ENCODE data around the gene BTBD10.
"Not testable (repeated sequence)": the region's sequence is repeated elsewhere in the genome, so short reads cannot be mapped to it uniquely, and the experiment has no call there.

BTBD10 gene

DNA sequence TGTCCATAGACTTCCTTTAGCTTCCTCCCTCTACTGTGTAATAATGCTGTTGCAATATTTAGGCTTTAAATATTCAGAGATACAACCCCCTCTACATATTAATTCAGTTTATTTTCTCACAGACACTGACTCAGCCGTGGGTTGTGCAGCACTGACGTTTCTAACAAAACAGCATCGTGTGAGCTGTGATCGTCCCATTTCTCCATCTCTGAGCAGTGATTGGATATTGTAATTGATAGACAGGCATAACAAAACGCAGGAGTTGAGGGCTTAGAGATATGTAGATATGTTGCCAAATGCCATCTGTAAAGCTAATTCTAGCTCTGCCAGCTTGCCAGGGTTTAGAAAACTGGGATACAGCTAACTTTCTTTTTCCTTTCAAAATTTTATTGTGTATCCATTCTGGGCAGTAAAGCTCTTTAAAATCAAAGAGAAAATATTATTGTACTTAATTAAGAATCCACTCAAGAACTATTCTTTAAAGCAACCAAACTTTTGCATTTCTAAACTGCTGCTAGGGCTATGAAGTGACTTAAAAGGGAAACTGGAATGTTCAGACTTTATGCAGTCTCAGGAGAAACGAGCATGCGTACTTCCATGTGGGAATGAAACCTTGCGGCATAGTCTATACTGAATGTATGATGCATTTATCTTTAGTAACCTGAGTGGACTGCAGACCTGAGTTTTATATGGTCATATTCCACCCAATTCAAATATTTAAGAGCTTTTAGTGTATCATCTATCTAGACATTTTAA is 22.7 kb downstream of the BTBD10 start:
- no peak for DNase-seq (ENCODE audit: low read depth in 2 of 2, low spot score in 1 of 2)

DNA sequence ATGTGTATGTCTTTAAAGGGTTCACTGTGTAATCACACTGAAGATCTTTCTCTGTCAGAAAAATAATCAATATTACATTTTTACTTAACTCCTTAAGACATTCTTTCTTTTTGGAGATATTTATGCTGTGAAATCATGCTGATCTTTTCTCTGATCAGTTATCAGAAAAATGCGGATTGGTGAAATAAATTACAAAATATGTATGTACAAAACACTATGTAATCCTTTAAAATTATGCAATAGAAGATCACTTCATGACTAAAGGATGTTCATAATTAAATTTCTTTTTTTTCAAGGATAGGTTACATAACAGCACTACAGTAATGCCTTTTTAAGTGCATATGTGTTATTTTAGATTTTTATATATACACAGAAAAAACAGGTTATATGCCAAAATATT is 24.7 kb downstream of the BTBD10 start:
- no peak for DNase-seq (ENCODE audit: low read depth in 2 of 2, low spot score in 1 of 2)

DNA sequence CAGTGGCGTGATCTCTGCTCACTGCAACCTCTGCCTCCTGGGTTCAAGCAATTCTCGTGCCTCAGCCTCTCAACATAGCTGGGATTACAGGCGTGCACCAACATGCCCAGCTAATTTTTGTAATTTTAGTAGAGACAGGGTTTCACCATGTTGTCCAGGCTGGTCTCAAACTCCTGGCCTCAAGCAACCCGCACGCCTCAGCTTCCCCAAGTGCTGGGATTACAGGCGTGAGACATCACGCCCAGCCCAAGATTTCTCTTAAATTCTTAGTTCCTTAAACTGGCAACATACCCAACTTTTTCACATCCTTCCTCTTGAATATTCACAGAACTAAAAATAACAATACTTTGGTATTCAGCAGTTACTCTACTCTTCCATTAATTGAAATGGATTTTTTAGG is 26.2 kb downstream of the BTBD10 start:
- not testable (repeated sequence) for DNase-seq (ENCODE audit: low read depth in 2 of 2, low spot score in 1 of 2)

DNA sequence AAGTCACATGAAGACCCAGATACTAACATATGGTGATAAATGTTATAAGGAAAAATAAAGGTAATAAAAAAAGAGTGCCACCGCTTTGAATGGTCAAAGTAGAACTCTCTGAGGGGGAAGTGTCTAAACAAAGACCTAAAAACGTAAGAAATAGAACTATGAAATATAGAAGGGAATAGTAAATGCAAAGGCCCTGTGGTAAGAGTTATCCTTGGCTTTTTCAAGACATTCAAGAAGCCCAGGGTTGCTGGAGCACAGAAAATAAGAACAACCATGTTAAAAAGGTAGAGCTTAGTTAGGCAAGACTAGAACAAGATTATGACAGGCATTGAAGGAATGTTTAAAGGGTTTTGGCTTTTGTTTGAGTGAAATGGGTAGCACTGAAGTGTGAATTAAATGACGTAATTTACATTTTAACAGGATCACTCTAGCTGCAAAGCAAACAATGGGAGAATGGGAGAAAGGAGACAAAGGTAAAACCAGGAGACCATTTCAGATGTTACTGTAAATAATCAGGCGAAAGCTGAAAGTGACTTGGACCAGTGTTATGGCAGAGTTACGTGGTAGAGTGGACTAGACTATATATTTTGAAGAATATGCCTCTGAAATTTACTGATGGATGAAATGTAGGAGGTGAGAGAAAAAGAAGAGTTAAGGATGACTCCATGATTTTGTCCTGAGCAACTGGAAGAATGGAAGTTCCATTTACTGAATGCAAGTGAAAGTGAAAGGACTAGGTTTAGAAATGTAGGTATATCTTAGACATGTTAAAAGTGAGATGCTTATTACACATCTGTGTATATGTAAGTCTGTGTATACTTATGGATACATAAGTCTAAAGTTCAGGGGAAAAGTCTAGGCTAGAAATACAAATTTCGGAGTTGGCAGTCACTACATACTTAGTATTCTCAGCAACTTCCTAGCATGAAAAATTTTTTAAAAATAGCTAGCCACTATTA is 28.5 kb downstream of the BTBD10 start:
- DNase-seq (ENCODE audit: low read depth in 2 of 2, low spot score in 1 of 2), result no peak

DNA sequence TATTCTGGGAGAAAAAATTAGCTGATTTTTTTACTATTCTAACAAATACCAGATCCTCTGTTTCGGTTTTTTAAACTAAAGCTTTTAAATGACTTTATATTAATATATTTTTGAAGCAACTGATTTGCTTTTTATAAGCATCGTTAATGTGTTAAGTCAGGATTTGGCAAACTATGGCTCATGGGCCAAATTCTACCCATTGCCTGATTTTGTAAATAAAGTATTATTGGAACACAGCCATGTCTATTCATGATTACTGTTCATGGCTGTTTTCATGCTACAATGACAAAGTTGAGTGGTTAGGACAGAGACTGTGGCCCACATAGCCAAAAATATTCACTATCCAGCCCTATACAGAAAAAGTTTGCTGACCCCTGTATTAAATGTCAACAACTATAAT is 29.6 kb downstream of the BTBD10 start:
- DNase-seq (ENCODE audit: low read depth in 2 of 2, low spot score in 1 of 2), result no peak

DNA sequence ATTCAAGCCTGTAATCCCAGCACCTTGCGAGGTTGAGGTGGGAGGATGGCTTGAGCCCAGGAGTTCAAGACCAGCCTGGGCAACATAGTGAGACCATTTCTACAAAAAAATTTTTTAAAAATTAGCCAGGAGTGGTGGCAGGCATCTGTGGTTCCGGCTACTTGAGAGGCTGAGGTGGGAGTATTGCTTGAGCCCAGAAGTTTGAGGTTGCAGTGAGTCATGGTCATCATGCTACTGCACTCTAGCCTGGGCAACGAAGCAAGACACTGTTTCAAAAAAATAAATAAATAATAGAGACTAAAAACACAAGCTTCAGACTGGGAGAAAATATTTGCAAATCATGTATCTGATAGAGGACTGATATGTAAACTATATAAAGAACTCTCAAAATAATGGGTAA is 33.2 kb downstream of the BTBD10 start:
- DNase-seq (ENCODE audit: low read depth in 2 of 2, low spot score in 1 of 2), result no peak

DNA sequence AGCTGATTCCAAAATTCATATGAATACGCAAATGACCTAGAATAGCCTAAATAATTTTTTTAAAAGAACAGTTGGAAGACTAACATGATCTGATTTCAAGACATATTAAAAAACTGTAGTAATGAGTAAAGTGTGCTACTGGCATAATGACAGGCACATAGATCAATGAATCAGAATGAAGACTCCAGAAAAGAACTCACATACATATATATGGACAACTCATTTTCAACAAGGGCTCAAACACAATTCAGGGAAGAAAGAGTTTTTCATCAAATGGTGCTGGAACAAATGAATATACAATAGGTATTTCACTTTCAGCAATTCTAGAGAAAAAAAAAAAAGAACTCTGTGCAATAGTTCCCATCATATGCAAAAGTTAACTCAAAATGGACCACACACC is 33.7 kb downstream of the BTBD10 start:
- DNase-seq (ENCODE audit: low read depth in 2 of 2, low spot score in 1 of 2), result no peak

DNA sequence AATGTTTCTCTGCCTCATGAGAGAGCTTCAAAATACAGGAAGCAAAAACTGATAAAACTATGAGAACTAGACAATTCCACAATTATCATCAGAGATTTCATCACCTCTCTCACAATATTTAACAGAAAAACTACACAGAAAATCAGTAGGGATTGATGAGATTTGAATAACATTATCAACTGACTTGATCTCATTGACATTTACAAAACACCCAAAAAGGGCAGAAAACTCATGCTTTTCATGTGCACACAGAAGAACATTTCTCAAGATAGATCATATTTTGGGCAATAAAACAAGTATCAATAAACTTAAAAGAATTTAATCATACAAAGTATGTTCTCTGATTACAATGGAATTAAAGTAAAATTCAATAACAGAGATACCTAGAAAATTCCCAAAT is 35.6 kb downstream of the BTBD10 start:
- no peak for DNase-seq (ENCODE audit: low read depth in 2 of 2, low spot score in 1 of 2)

DNA sequence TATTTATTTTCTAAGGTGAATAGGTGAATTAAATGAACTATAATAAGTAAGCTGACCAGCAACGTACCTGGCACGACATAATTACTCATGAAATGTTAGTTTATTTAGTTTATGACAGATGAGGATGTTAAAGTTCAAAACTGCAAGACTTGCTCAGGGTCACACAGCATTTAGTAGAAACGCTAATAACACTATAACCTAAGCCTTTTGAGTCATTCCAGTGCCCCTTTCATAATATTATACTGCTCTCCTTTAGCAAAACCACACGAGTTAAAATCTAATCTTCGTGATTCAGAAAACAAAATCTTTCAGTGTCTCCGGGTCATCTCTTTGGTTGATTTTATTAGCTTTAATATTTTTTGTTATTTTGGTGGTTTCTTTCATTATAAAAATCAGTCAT is 39.6 kb downstream of the BTBD10 start:
- no peak for DNase-seq (ENCODE audit: low read depth in 2 of 2, low spot score in 1 of 2)

DNA sequence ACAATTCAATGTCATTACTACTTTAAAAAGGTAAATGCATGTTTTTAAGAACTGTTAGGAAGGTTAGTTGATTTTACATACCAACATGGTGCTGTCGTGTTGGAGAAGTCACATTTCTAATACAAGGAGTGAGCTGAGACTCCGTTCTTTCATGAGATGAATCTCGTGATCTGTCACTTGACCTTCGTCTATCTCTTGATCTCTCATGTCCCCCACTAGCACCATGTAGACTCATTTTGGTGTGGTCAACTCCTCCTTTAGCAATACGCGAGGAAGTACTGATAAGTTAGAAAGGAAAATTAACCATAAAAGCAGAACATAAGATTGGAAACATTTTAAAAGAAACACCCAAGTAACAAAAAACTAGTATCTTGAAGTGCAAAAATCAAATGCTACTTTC is 41.5 kb downstream of the BTBD10 start:
- no peak for DNase-seq (ENCODE audit: low read depth in 2 of 2, low spot score in 1 of 2)

DNA sequence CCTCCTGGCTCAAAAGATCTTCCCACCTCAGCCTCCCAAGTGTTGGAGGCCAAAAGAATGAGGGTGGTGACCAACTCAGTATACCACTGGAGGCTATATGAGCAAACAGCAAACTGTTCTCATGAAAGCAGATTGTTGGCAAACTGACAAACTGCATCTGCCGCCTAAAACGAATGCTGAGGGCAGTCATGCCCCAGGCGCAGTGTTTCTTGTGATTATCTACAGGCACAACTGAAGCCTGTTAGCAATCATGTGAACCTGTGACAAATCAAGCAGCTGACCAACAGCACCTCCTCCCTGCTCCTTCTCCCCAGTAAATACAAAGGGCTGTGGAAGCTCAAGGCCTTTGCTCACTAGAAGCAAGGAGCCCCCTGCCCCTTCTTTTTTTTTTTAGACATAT is 47.8 kb downstream of the BTBD10 start:
- no peak for DNase-seq (ENCODE audit: low read depth in 2 of 2, low spot score in 1 of 2)

DNA sequence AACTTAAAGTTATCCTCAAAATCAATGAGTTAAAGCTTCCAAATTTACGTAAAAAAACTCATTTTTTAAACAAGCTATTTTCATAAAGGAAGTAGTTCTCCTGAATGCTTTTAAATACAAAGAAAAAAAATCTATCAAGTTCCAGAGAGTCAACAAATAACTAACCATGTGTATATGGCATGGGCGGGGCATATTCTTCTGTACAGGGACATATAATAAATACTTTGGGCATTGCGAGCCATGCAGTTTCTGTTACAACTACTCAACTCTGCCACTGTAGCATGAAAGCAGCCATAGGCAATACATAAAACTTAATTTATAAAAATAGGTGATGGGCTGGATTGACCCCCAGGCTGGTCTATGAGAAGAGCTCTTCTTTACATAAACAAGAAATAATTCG is 57.8 kb downstream of the BTBD10 start:
- no peak for DNase-seq (ENCODE audit: low read depth in 2 of 2, low spot score in 1 of 2)

DNA sequence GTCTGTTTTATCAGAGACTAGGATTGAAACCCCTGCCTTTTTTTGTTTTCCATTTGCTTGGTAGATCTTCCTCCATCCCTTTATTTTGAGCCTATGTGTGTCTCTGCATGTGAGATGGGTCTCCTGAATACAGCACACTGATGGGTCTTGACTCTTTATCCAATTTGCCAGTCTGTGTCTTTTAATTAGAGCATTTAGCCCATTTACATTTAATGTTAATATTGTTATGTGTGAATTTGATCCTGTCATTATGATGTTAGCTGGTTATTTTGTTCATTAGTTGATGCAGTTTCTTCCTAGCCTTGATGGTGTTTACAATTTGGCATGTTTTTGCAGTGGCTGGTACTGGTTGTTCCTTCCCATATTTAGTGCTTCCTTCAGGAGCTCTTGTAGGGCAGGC is 64.7 kb downstream of the BTBD10 start:
- DNase-seq (ENCODE audit: low read depth in 2 of 2, low spot score in 1 of 2), result not testable (repeated sequence)

DNA sequence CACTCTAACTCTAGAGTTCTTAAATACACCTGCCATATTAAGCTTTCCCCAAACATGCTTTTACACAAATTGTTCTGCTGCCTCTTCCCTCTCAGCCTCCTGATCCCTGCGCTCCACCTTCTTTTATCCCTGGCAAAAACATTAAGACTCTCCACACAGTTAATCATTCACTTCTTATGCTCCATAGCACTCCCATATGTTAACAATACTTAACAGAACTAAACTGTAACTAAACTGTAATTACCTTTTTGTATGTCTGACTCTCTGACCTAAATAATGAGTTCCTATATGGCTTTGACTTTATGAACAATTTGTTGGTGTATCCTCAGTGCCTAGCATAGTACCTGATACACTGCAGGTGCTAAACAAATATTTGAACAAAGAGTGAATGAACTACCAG is 71.8 kb downstream of the BTBD10 start:
- DNase-seq (ENCODE audit: low read depth in 2 of 2, low spot score in 1 of 2), result no peak

DNA sequence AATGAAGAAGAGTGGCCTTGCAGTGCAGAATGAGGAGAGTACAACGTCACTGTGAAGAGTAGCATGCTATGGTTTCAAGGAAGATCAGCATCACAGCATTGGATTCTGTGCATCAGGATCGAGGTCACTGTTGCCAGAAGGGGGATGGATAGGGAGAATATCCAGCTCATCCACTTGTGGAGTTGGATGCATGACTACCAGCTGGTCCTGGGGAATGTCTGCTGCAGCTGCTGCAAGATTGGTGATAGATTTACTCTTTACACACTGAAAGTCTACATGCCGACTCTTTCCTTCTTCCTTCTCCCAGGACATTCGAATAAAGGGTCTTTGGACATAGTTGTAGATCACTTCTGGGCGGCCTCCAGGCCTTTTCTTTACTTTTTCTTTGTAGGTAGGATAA is 74.3 kb downstream of the BTBD10 start:
- no peak for DNase-seq (ENCODE audit: low read depth in 2 of 2, low spot score in 1 of 2)

DNA sequence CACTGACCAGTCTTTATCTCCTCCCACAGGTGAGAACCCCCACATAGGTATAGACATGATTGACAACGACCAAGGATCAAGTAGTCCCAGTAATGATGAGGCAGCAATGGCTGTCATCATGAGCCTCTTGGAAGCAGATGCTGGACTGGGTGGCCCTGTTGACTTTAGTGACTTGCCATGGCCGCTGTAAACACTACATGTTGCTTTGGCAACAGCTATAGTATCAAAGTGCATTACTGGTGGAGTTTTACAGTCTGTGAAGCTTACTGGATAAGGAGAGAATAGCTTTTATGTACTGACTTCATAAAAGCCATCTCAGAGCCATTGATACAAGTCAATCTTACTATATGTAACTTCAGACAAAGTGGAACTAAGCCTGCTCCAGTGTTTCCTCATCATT is 76.5 kb downstream of the BTBD10 start:
- no peak for DNase-seq (ENCODE audit: low read depth in 2 of 2, low spot score in 1 of 2)

DNA sequence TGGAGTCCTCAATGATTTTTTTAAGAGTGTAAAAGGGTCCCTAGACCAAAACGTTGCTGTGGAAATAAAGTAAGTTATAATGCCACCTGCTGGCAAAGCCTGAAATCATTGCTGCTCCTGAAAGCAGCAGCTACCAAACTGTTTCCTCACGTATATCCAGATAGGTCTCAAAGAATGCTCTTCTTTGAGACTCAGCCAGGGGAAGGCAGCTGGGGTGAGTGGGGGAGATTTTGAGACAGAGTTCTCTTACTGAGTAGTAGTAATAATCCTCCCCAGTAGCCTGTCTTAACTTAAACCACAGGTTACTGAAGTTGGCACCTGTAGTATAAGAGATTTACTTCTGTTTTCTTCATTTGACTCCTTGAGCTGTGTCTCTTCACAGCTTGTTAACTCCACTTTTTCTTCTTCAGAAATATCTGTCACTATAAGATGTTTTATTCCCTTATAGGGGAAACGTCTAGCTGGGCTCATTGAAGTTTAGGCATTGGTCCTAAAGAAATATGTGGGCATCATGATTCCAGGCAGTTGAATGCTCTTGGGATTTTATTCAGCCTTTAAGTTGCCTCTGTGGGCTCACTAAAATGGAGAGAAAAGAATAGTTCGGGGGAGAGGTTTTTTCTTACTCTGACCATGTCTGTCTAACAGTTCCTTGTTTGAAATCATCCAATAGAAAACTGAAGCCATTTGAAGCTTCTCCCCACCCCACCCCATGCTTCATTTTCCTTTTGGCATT is 77.9 kb downstream of the BTBD10 start:
- no peak for DNase-seq (ENCODE audit: low read depth in 2 of 2, low spot score in 1 of 2)

DNA sequence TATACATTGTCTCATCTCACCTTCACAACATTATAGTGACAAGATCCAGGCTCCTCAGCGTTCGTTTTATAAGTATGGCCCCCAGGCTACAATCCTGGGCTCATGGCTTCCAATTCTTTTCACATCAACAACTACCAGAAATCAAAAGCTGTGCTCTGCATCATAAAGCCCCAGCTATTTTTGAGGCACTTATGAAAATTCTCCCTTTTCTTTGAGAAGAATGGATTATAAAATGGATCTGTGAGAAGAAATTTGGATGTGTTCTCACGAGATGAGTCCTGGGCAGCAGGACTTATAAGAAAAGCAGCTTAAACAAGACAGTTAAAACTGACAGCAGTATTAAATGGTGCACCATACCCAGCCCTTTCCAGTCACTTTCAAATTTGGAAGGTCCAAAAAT is 80.3 kb downstream of the BTBD10 start:
- DNase-seq (ENCODE audit: low read depth in 2 of 2, low spot score in 1 of 2), result no peak

DNA sequence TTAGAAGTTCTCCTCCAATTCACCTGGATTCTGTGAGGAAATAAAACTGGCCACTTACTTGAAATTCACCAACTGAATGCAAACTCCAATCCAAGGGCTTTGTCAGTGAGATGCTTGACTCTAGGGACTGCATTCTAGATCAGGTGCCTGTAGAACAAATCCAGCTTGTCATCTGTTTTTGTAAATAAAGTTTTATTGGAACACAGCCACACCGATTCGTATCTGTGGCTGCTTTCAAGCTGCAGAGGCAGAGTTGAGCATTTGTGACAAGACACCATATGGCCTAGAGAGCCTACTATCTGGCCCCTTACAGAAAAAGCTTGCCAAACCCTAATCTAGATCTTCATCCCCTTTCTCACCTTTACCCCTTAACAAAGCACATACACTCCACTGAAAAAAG is 82.3 kb downstream of the BTBD10 start:
- DNase-seq (ENCODE audit: low read depth in 2 of 2, low spot score in 1 of 2), result no peak

DNA sequence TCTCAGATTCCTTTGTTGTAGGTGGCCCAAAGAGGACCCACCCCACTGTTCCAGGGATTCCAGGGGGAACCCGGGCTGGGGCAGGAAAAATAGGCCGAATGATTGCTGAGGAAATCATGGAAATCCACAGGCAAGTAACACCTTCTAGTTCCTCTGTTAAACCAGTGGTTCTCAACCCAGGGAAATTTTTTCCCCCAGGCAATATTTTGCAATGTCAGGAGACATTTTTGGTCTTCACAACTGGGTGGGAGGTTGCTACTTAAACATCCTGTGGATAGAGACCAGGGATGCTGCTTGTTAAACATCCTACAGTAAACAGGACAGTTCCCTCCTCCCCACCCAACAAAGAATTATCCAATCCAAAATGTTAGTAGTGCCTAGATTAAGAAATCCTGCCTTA is 84.7 kb downstream of the BTBD10 start:
- DNase-seq (ENCODE audit: low read depth in 2 of 2, low spot score in 1 of 2), result no peak

DNA sequence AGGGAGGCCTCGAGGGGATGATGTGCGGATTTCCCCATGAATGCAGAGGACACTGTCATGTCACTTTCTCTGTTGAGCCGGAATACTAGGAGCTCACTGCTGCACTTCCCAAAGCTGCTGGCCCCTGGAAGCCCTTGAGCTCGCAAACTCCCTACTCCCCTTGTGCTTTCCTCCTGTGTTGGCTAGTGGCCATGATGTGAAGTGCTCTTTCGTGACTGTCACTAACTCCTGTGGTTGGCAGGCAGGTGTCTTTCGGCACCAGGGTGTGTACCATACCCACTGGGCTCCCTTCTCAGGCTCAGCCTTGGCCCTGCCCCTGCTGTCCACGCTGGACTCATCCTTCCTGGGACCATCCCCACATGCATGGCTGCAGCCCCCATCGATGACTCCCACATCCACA is 86.2 kb downstream of the BTBD10 start:
- no peak for DNase-seq (ENCODE audit: low read depth in 2 of 2, low spot score in 1 of 2)

DNA sequence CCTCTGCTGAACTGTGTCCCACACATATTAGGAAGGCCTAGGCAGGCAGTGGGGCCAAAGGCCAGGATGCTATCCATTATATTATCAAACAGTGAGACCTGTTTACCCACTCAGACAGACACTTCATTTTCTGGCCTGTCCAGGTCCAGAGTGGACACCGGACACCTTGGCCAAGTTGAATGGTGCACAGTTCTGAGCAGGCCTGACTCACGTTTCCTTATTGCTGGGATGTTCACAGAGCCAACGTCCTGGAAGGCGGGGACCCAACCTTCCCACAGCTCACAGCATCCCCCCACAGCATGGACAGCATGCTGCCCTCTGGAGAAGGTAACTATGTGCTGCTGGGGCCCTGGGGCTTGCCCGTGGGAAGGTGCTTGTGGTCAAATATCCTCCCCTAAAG is 86.6 kb downstream of the BTBD10 start:
- DNase-seq (ENCODE audit: low read depth in 2 of 2, low spot score in 1 of 2), result no peak
